Brain pericyte (primary cell): ENCODE data around the gene PRKCH.
"Not testable (repeated sequence)": the region's sequence is repeated elsewhere in the genome, so short reads cannot be mapped to it uniquely, and the experiment has no call there.

ENCODE experiments used
- DNase-seq: peaks from one replicate; pipeline ENCODE4 v3.0.0-alpha.2; 2012; ENCODE audit warnings: low read depth, low spot score

The PRKCH gene

GRCh38 chr14:61388976-61389576, 67.7 kb downstream of the PRKCH start:
- DNase-seq: no peak

GRCh38 chr14:61391119-61391518, 69.7 kb downstream of the PRKCH start:
- DNase-seq: no peak

DNA sequence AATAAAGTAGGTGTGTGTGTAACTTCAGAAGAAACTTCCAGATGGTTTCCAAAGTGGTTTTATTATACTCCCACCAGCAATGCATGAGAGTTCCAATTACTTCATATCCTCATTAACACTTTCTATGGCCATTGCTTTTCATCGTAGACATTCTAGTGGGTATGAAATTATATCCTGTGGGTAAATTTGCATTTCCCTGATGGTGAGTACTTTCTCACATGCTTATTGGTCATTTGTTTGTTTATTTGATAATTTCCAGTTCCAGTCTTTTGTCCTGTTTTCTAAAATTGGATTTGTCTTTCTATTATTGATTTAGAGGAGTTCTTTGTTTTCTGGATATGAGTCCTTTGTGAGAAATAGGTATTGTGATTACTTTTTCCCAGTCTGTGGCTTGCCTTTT, 70.9 kb downstream of the PRKCH start:
- no peak for DNase-seq

DNA sequence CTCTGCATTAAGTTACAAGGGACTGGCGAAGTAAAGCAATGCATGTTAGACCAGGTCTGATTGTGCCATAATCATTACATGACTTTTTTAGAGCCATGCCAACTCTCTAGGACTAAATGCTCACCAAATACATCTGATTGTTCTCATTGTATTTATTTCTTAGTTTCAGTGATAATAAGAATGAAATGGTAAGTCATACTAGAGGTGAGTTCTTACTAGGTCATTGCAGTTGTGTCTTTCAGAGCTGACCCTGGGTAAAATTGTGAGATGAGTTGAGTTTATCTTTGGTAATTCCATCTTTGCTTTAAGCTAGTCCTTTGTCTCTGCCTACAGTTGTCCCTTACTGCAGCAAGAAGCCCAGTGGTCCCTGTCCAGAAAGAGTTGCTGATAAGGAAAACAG, 73.2 kb downstream of the PRKCH start:
- no peak for DNase-seq

GRCh38 chr14:61395115-61395725, 73.8 kb downstream of the PRKCH start:
- DNase-seq: no peak

- no peak for DNase-seq
Measured at GRCh38 chr14:61396279-61396678, 74.9 kb downstream of the PRKCH start.

DNA sequence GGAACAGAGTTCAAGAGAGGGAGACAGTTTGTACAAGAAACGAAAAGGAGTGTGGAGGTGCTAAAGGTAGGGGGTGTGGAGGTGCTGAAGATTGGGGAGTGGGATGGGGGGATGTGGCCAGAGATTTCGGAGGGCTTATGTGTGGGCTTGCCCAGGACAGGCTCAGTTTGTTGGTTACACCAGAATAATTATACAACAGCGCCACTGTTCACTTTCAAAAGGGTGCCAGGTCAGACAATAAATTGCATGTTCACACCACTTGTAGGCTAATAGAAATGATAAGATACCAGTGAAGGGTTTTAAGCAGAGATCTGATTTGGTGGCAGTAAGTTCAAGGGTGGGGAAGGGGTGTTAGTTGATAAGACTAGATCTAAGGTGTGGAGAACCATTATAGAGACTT, 75.3 kb downstream of the PRKCH start:
- DNase-seq: no peak

- no peak for DNase-seq
Measured at GRCh38 chr14:61397615-61398014, 76.2 kb downstream of the PRKCH start.

DNA sequence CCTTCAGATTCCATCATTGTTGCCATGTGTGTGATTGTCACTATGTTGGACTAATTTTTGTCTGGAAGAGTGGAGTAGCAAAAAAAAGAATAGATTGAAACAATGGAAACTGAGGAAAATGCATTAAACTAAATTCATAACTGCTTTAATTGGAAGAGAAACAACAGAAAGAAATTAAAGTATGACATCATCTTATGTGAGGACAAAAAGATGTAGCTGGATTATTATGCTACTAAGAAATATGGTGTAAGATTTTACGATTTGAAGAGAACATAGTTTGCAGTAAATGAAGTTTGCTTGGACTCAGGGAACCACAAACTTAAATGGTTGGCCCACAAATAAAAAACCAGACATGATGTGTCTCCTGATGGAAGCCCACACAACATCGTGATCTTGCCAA, 76.8 kb downstream of the PRKCH start:
- DNase-seq: no peak

DNA sequence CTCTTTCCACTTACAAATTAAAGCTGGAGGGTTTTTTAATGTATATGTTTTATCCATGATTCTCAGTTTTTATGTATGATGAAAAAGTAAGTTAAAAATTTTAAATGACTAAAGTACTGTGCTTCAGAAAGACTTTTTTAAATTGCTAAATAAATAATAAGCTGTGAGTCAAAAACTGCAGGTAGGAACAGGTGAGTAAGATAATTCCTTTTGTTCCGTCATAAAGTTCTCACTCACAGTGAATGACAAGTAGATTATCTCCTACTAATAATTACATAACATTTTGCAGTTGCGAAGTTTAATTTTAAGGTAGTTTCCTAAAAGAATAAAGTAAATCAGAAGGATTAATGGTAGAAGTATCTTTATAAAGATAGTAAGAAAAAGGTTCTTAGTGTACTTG, 78.0 kb downstream of the PRKCH start:
- DNase-seq: no peak

DNA sequence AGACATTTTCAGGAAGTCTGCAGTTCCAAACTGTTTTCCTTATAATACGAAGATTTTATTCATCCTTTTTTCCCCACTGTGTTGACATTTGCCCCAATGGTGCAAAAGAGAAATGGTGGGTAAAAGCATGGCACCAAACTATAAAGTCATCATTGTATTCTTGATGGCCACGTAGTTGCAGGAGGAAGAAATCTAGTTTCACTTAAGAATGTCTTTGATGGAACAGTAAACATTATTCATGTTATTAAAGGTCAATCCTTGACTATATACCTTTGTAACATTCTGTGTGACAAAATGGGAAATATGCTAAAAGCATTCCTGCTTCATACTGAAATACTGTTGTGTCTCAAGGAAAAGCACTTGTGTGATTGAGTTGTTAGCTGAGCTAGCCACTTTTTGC, 80.1 kb downstream of the PRKCH start:
- DNase-seq: no peak

DNA sequence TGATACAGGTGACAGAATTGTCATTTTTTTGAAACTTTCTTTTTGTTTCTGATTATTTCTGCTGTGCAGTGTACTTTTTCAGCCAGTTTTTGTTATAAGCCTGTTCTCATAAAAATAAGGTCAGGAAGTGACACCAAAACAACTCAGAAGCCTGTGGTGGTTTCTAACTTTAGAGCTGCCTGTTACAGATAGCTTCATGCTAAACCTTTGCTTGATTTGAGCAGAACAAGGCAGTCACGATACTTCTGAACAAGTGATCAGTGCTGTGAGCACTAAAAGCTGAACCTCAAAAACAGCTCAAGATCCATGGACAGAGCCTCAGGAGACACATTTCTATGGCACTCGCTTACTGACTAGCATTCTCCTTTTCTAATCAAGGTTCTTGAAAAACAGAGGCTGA, 82.0 kb downstream of the PRKCH start:
- no peak for DNase-seq

DNA sequence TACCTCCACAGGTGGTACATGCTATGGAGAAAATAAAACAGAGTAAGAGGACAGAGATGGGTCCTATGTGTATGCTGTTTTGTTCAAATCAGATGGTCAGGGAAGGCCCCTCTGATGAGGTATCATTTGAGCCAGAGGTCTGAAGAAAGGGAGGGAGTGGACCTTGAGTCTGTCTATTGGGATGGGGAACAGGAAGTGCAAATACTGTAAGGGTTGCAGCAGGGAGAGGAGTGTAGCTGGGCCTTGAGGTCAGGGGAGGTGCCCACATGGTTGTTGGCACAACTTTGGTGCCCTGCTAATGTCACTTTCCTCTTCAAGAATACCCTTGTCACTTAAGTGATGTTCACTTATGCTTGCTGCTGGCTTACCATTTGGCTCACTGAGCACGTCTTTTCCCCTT, 83.3 kb downstream of the PRKCH start:
- no peak for DNase-seq

DNA sequence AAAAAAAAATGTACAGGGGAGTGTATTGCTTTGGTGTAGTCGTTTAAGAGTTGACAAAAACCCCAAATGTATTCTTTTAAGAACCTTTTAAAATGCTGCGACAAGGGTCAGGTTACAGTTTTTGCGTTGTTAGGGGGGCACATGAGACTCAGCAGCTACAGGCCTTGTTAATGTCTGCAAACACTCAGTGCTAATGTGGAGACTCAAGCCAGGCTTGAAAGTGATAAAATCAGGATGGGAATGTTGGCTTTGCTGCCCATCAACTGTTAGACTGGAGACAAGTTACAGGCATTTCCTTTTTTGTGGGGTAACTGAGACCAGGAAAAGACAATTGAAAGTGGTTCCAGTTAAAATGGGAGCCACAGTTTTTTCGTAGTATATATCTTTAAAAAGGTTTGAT, 84.8 kb downstream of the PRKCH start:
- DNase-seq: no peak

DNA sequence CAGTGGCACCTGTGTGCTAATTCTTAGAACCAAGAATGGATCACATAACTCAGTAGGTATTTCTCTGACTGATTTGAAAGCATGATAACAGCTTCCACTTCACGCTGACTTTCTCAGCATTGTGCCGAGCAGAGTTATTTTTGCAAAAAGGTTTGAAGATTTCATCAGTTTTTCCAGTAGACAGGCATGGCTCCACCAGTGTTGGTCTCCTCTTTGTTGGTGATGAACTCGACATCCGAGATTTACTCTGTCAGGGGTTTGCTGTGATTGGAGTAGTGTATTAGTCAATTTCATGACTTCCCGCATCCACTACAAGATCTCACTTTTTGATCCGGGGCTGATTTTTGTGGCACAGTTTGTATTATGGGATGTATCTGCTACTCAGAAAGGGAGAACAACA, 85.3 kb downstream of the PRKCH start:
- DNase-seq: no peak

DNA sequence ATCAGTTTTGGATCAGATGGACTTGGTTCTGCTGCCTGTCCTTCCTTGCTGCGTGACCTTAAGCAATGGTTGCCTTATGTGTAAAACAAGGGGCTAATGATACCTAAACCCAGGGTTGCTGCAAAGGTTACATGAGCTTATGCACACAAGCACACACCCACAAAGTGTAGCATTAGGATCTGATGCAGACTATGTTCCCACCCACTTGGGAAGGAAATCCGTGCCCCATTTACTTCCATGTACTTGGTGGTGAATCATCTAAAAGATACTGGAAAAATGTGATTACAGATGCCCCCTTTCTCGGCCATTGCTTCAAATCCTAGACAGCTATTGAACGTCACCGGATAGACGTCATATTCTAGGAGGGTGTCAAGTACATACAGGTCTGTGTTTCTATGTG, 87.1 kb downstream of the PRKCH start:
- DNase-seq: no peak

- no peak for DNase-seq
Measured at GRCh38 chr14:61409782-61410181, 88.4 kb downstream of the PRKCH start.

DNA sequence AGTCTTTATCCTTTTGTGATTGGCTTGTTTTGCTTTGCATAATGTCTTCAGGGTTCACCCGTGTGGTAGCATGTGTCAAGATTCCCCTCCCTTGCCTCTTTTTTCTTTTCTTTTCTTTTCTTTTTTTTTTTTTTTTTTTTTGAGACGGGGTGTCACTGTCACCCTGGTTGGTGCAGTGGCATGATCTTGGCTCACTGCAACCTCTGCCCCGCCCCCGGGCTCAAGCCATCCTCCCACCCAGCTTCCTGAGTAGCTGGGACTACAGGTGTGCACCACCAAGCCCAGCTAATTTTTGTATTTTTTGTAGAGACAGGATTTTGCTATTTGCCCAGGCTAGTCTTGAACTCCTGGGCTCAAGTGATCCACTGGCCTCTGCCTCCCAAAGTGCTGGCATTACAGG, 94.6 kb downstream of the PRKCH start:
- not testable (repeated sequence) for DNase-seq

GRCh38 chr14:61416591-61416990, 95.2 kb downstream of the PRKCH start:
- DNase-seq: no peak

DNA sequence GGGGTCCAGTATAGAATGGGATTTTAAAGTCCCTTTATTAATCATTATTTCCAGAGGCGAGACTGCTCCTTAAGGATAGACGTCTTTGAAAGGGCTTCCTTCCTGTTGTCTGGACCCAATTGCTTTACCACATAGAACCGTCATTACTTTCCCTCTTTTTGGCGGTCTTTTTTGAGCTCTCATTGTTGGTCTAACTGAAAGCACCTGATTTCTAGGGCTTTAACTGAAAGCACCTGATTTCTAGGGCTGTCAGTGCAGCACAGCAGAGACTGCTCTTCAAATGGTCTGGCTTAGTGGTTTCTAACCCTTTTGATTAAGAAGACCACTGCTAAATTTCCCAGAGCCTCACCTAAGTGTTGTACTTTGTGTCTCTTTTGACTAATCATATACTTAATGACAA, 95.8 kb downstream of the PRKCH start:
- no peak for DNase-seq

DNA sequence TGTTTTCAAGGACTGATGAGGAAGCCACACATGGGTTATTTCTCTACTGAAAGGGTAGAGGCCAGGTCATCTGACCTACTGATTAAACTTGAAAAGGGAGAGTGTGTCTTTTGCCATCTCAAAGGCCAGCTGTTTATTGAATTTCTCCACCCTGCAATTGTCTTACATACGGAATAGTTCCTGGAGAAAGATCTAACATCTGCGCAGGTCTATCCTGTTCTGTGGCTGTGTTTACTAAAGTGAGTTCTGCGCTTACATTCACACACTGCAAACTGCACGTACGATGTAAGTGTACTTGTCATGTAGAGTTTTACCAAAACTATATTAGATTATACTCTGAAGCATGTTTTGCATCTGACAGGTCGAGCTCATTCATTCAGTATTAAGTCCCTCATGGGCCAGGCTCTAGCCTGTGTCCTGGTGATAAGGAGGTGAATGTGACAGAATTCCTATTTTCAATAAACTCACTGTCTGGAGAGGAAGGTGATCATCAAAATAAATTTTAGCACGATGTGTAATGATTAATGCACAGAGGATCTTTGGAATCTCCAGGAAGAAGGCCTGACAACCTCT, 96.6 kb downstream of the PRKCH start:
- DNase-seq: no peak

DNA sequence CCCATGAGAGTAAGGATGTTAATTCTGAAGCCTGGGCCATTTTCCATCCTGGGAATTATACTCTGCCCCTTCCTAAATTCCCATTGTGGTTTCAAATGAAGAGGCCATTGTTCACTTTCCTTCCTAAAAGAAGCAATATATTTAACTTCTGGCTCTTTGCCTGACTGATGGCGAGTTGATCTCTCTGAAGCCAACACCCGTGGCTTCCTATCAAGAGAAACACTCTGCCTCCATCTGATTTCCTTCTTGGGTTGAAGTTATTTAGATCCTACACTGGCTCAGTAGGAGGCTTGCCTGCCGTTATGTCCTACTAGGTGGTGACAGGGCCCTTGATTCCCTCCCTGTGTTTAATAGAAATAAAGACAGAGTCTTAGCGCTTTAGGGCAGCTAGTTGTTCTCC, 97.4 kb downstream of the PRKCH start:
- DNase-seq: no peak

- DNase-seq: no peak
Measured at GRCh38 chr14:61419201-61419600, 97.8 kb downstream of the PRKCH start.

- peak; percentile 59 for DNase-seq
Measured at GRCh38 chr14:61420326-61420725, 98.9 kb downstream of the PRKCH start.
